GM12892 (cell line): ENCODE data around the gene CLUH.

Source experiments
- POLR2A ChIP-seq: IDR thresholded peaks from 2 replicates; pipeline ENCODE4 v1.6.1; 2011; ENCODE audit warnings: low read depth, low read length, control low read depth
- POLR2AphosphoS5 ChIP-seq: IDR thresholded peaks from 2 replicates; pipeline ENCODE4 v1.6.1; 2011; ENCODE audit warnings: low read depth, low read length, control low read depth

DNA sequence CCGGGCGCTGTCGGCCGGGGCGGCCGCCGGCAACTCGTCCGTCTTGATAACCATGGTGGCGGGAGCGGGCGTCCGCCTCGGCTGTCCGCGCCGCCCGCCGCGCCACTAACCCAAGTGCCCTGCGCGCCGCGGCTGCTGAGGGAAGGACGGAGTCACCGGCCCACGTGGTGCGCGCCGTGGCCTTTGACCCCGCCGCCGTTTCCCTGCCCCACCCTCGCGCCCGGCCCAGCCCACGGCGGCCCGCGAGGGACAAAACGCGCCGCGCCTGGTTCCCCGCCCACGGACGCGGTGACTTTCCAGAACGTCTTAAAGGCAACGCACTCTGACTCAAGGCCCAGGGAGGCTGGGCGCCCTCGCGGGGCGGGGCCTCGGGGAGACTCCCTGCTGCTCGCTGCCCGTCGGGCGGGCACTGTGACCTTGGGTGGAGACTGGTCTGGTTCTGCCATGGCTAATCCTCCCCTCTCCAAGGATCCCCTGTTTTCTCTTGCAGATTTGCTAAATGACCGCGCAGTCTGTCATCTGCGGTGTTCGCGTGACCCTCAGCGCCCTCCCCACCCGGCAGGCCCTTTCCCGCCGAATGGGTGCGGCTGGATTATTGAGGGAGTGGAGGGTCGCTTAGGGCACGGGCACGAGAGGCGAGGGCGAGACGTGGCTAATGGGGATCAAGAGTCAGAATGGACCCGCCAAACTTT lies at the start of gene CLUH:
- TF ChIP-seq POLR2A: peak; percentile 78
- peak; percentile 56; the same call in 1 of the 2 replicates for TF ChIP-seq POLR2AphosphoS5
